Effector CD4-positive, alpha-beta T cell (primary cell): ENCODE results near the gene MCHR1.

Experiments
- DNase-seq: peaks from one replicate; pipeline ENCODE4 v3.0.0-alpha.2; 2020

The MCHR1 gene

GRCh38 chr22:40727070-40727963, 48.0 kb downstream of the MCHR1 start:
- DNase-seq = peak; percentile 9

GRCh38 chr22:40727964-40728615, 48.8 kb downstream of the MCHR1 start:
- no peak for DNase-seq

- peak; percentile 52 for DNase-seq
Observed at GRCh38 chr22:40728731-40729189, 49.5 kb downstream of the MCHR1 start.

GRCh38 chr22:40729284-40729683, 50.0 kb downstream of the MCHR1 start:
- no peak for DNase-seq
